Measurements from ENCODE around the gene PITPNM2.

GRCh38 chr12:123165537-123165936 is 14.6 kb upstream of the PITPNM2 start:
- no peak for TF ChIP-seq CTCF (IDR thresholded peaks at IDR 0.05)
- TF ChIP-seq POLR2A (IDR thresholded peaks at IDR 0.05): no peak
